ENCODE measurements around the gene CCNK.

The CCNK gene

GRCh38 chr14:99467336-99468078 is 13.7 kb upstream of the CCNK start:
- no peak for DNase-seq
- no peak overlapping the region for H3K4me3 Mint-ChIP-seq
- no peak overlapping the region for H3K27ac Mint-ChIP-seq
- H3K9me3 Mint-ChIP-seq: no peaks in the 10 kb centered on the region
- H3K27me3 Mint-ChIP-seq (ENCODE audit: low read depth, poor library complexity): no peaks in the 10 kb centered on the region
- H3K36me3 Mint-ChIP-seq (ENCODE audit: low read depth): peaks cover 9% of the 10 kb centered on the region
- TF ChIP-seq, protein P1, sequence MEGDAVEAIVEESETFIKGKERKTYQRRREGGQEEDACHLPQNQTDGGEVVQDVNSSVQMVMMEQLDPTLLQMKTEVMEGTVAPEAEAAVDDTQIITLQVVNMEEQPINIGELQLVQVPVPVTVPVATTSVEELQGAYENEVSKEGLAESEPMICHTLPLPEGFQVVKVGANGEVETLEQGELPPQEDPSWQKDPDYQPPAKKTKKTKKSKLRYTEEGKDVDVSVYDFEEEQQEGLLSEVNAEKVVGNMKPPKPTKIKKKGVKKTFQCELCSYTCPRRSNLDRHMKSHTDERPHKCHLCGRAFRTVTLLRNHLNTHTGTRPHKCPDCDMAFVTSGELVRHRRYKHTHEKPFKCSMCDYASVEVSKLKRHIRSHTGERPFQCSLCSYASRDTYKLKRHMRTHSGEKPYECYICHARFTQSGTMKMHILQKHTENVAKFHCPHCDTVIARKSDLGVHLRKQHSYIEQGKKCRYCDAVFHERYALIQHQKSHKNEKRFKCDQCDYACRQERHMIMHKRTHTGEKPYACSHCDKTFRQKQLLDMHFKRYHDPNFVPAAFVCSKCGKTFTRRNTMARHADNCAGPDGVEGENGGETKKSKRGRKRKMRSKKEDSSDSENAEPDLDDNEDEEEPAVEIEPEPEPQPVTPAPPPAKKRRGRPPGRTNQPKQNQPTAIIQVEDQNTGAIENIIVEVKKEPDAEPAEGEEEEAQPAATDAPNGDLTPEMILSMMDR (IDR thresholded peaks at IDR 0.05): no peak
- H3K4me1 Mint-ChIP-seq: peaks cover 37% of the 10 kb centered on the region

DNA sequence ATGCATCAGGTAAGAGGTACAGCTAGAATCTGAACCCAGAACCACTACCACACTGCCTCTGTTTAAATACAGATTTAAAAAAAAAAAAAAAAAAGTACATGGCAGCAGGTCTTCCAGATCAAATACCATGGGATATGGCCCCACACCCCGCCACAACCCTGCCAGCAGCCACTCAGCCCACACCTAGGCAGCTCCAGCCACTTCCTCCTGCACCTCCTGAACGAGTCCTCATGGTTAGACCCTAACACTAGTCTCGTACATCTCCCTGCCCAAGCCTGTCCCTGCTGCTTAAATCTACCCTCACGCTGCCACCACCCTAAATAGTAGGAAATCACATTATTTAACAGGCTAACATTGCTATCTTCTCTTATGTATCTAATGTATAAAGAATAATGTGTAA is 13.1 kb upstream of the CCNK start:
- Mint-ChIP-seq H3K27ac (no peak overlapping the region), H3K36me3 (ENCODE audit: low read depth) (peaks cover 9% of the 10 kb centered on the region), H3K4me3 (no peak overlapping the region), H3K9me3 (no peaks in the 10 kb centered on the region), H3K27me3 (ENCODE audit: low read depth, poor library complexity) (no peaks in the 10 kb centered on the region), H3K4me1 (peaks cover 37% of the 10 kb centered on the region)
- TF ChIP-seq, protein P1 (IDR thresholded peaks at IDR 0.05): no peak
- no peak for DNase-seq

DNA sequence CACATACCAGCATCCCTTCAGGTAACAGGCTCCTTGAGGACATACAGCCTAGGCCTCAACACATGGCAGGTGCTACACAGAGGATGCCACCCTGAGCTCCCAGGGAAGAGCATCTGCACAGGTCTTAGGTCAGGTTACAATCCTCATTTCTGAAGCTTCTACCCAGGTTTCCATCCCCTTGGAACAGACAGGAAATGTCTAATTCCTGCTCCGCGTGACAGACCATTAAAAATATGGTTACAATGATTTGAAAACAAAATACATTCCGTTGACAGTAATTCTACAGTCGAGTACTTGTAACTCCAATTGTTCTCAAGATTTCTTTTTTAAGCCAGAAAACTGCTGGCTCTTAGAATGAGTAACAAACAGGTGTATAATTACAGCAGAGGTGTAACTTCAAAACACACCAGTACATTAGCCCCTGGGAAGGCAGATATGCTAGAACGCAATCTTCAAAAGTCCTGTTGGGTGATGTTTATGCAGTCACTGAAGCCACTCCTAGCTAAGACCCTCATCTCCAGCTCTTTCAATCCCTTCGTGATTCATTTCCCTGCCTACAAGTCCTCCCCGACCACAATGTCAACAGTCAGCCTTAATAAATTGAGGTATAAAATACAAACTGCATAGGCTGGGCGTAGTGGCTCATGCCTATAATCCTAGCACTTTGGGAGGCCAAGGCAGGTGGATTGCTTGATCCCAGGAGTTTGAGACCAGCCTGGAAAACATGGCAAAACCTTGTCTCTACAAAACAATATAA is 12.2 kb upstream of the CCNK start:
- no peaks in the 10 kb centered on the region for H3K36me3 Mint-ChIP-seq (ENCODE audit: low read depth)
- TF ChIP-seq, protein P1 (IDR thresholded peaks at IDR 0.05): no peak
- H3K4me3 Mint-ChIP-seq: no peak overlapping the region
- peaks cover 37% of the 10 kb centered on the region for H3K4me1 Mint-ChIP-seq
- H3K27ac Mint-ChIP-seq: peak overlapping the region; percentile 82
- H3K27me3 Mint-ChIP-seq (ENCODE audit: low read depth, poor library complexity): no peaks in the 10 kb centered on the region
- no peak for DNase-seq
- no peaks in the 10 kb centered on the region for H3K9me3 Mint-ChIP-seq

- Mint-ChIP-seq H3K4me1 (peaks cover 47% of the 10 kb centered on the region), H3K36me3 (ENCODE audit: low read depth) (no peaks in the 10 kb centered on the region), H3K4me3 (no peak overlapping the region), H3K27ac (no peak overlapping the region), H3K27me3 (ENCODE audit: low read depth, poor library complexity) (no peaks in the 10 kb centered on the region), H3K9me3 (no peaks in the 10 kb centered on the region)
- DNase-seq: no peak
- TF ChIP-seq, protein P1 (IDR thresholded peaks at IDR 0.05): no peak
Measured at GRCh38 chr14:99471731-99472130, 9.5 kb upstream of the CCNK start.

DNA sequence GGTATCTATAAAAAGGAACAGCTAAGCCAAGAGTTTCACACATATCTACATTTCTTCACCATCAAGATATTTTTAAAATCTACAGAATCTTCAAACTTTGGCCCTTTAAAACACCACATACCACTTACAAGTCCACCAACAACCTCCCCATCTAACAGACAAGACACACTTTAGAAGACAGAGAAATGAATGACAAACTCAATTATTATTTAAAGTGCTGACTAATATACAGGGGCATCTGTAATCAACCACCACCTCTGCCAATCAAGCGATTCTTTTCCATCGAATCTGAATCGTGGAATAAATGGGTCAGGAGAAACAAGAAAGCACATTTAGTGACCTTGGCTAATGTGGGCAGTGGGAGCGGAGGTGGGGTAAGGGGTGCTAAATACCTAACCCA is 8.3 kb upstream of the CCNK start:
- Mint-ChIP-seq H3K4me1 (peaks cover 49% of the 10 kb centered on the region), H3K36me3 (ENCODE audit: low read depth) (no peaks in the 10 kb centered on the region), H3K4me3 (no peak overlapping the region), H3K27ac (no peak overlapping the region), H3K27me3 (ENCODE audit: low read depth, poor library complexity) (peaks cover 2% of the 10 kb centered on the region), H3K9me3 (no peaks in the 10 kb centered on the region)
- TF ChIP-seq, protein P1 (IDR thresholded peaks at IDR 0.05): no peak
- no peak for DNase-seq
